NCI-H748 treated with DMSO at 0.1 percent for 48 hours (cell line): ENCODE measurements around the gene ARHGEF5.
A peak's percentile ranks its signal among the peaks of the same experiment; 100 is the strongest.
"Not testable (repeated sequence)": the region's sequence is repeated elsewhere in the genome, so short reads cannot be mapped to it uniquely, and the experiment has no call there.

ENCODE experiments used
- DNase-seq: peaks from one replicate; lab custom pipeline; 2025; lab: John Stamatoyannopoulos, UW

ARHGEF5 gene

DNA sequence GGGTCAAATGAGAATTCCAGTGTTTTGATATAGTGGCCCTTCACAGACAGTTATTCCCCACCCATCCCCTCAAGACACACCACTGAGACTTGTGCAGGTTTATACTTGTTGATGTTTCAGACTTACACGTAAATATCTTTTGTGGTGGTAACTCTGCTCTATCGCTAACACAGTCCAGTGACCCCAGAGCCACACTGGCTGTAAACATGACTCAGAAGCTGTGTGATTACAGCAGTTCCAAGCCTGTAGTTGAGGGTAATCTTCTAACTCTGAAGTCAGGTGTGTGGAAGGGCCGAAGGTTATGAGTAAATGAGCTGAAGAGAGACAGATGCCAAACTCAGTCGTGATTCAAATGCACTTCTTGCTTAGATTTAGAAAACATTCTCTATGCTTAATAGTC, 28.9 kb downstream of the ARHGEF5 start:
- DNase-seq, result no peak

DNA sequence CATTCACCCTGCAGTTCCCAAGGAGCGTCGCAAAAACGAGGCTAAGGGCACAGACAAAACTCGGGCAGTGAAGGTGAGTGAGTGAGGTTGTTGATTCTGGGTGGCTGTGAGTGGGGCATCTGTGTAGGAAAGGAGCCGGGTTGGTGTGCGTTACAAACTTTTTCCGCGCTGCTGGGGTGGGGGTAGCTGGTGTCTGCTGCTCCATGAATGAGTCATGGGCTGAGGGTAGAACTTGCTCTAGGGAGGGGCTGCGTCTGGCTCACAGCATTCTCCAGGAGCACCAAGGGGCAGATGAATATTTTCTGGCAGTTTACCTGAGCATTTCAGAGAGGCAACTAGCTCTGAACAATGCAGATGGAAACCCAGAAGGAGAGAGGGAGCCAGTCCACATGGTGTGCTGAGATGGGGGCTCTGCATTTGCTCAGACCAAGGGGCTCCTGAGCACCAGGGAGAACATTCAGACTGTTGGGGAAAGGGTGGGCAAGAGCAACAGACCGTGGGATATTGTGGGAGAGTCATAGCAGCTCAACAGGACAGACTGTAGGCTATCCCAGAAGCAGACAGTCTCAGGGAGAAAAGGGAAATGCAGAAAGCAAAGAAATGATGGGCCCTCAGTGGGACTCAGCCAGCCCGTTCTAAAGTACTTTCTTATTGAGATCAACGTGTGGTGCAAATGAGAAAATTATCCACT, 29.5 kb downstream of the ARHGEF5 start:
- DNase-seq, result no peak

GRCh38 chr7:144386741-144387140, 31.5 kb downstream of the ARHGEF5 start:
- no peak for DNase-seq

- no peak for DNase-seq
These were observed 33.7 kb downstream of the ARHGEF5 start for GRCh38 chr7:144388950-144389349.

- no peak for DNase-seq
These were observed 35.3 kb downstream of the ARHGEF5 start for GRCh38 chr7:144390481-144390880.

GRCh38 chr7:144391014-144391413, 35.8 kb downstream of the ARHGEF5 start:
- DNase-seq, result no peak

GRCh38 chr7:144391823-144392255, 36.6 kb downstream of the ARHGEF5 start:
- DNase-seq, result peak; percentile 38

GRCh38 chr7:144397086-144397485, 41.9 kb downstream of the ARHGEF5 start:
- no peak for DNase-seq

GRCh38 chr7:144398291-144398690, 43.1 kb downstream of the ARHGEF5 start:
- DNase-seq, result no peak

- DNase-seq, result no peak
These were observed 43.7 kb downstream of the ARHGEF5 start for GRCh38 chr7:144398911-144399310.

DNA sequence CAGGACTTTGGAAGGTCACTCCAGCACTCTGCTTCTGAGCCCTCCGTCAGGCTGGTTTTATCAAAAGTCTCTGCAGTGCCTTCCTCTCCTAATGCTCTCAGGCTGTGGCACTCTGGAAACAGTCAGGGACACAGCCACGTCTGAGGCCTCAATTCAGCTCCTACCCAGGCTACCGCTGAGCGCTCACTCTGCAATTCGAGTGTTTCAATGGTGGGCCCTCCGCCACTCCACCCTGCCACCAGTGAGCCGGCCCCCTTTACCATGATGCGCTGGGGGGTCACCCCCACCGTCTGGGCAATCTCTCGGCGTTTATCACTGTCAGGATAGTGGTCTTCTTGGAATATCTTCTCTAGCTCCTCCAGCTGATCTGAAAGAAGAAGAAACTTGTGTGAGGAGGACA, 44.7 kb downstream of the ARHGEF5 start:
- no peak for DNase-seq

GRCh38 chr7:144401490-144401889, 46.3 kb downstream of the ARHGEF5 start:
- DNase-seq, result no peak

DNA sequence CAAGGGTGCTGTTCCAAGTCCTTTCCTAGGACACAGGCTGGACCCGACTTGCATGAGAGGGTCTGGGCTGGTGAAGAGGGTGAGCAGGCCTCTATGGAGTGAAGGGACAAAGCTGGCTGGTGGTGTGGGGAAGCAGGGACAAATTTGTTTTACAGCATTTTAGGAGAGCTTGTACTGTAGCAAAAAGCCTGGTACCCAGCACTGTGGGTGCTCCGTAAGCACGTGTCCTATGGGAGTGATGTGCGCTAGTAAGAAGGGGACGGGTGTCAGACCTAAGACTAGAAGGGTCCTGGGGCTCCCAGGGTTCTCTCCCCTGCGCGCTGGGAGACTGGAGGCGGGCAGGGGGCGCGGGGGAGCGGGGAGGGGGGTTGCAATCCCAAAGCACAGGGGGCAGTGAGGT, 47.9 kb downstream of the ARHGEF5 start:
- no peak for DNase-seq

DNA sequence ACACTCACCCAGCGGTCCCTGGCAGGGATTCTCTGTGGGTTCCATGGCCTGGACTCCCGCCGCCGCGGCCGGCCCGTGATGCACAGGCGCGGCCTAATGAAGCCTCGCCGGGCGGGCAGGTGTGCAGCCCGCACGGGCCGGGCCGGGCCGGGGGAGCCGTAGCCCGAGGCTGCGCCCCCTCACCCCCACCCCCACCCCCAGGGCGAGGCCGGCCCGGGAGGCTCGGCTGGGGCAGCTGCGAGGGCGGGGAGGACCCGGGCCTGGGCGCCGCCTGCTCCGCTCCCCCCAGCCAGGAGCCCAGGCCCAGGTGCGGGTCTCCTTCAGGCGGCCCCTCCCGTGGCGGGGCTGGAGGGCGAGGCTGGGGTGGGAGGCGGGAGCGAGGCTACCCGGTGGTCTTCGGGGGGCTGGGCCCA, 48.5 kb downstream of the ARHGEF5 start, which contains the start of gene NOBOX:
Gene NOBOX (minus strand): TSS at position 45 of the 413 bp plus-strand sequence.
- DNase-seq, result no peak

- no peak for DNase-seq
These were observed 49.7 kb downstream of the ARHGEF5 start for GRCh38 chr7:144404946-144405345.

GRCh38 chr7:144407266-144407931, 52.2 kb downstream of the ARHGEF5 start:
- DNase-seq, result no peak

DNA sequence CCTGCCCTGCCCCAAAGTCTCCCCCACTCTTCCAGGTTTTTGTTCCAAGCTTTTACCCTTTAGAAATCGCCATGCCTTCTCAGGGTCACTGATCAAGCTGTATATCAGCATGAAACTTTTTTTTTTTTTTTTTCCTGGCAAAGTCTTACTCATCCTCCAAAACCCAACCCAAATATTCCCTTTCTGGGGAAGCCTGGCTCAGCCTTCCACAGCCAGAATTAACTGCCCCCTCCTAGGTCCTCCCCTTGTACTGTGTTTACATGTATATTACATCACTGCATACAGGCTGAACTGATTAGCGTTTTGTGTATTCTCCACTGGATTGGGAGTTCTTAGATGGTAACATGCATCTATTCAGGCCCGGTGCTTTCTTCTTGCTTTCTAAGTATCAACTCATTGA, 52.9 kb downstream of the ARHGEF5 start:
- DNase-seq, result no peak

GRCh38 chr7:144410441-144410840, 55.2 kb downstream of the ARHGEF5 start:
- DNase-seq, result no peak

GRCh38 chr7:144414815-144415214, 59.6 kb downstream of the ARHGEF5 start:
- no peak for DNase-seq

DNA sequence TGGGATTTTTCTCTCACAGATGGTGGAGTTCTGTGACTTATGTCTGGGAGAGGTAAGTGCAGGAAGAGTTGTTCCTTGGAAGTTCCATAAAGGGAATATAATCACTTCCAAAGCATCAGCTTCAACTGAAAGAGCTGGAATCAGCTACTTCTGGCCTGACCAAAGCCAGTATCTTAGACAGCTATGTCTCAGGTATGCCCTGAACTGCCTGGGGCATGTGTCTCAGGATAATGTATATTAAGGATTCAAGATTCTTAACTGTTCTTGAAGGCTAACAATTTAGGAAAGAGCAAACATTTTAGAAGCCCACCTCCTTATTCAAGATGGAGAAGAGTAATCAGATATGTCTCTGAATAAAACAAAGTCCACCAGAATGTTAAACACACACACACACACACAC, 60.7 kb downstream of the ARHGEF5 start:
- DNase-seq, result no peak

DNA sequence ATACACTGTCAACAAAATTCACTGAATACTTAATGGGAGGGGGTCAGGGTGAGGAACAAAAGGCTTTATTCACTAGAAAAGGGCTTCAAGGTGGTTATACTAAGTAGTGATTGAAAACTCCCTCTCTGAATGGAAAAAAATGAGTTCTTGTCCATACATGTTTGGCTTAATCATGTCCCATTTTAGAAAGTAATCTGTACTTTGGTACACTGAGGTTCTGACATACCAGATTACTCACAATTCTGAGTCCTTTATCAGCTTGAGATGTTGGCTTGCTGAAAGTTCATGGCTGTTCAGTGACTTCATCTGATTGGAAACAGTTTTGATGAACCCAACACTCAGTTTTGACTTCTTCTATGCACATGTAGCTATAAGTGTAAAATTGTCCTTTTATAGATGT, 61.1 kb downstream of the ARHGEF5 start:
- no peak for DNase-seq

GRCh38 chr7:144418931-144419330, 63.7 kb downstream of the ARHGEF5 start:
- DNase-seq, result not testable (repeated sequence)

GRCh38 chr7:144427539-144427938, 72.3 kb downstream of the ARHGEF5 start:
- not testable (repeated sequence) for DNase-seq

DNA sequence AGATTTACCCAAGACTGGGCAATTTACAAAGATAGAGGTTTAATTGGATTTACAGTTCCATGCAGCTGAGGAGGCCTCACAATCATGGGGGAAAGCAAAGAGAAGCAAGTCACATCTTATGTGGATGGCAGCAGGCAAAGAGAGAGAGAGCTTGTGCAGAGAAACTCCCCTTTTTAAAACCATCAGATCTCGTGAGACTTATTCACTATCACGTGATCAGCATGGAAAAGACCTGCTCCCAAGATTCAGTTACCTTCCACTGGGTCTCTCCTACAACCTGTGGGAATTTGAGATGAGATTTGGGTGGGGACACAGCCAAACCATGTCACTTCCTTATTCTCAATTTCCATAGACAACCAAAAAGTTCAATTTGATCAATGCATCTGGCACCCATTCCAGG, 73.2 kb downstream of the ARHGEF5 start:
- DNase-seq, result no peak
